GM19468 (cell line): ENCODE data around the gene SLC1A4.
"Not testable (repeated sequence)": the region's sequence is repeated elsewhere in the genome, so short reads cannot be mapped to it uniquely, and the experiment has no call there.

Source experiments
- ATAC-seq: cut with Tn5 transposase; IDR thresholded peaks from one replicate; pipeline ENCODE4 v1.9.1; 2021; ENCODE audit warnings: mild to moderate bottlenecking, moderate library complexity, moderate number of reproducible peaks; ENCODE audit not compliant: unreplicated experiment; ENCODE audit errors: extremely low read depth

SLC1A4 gene

DNA sequence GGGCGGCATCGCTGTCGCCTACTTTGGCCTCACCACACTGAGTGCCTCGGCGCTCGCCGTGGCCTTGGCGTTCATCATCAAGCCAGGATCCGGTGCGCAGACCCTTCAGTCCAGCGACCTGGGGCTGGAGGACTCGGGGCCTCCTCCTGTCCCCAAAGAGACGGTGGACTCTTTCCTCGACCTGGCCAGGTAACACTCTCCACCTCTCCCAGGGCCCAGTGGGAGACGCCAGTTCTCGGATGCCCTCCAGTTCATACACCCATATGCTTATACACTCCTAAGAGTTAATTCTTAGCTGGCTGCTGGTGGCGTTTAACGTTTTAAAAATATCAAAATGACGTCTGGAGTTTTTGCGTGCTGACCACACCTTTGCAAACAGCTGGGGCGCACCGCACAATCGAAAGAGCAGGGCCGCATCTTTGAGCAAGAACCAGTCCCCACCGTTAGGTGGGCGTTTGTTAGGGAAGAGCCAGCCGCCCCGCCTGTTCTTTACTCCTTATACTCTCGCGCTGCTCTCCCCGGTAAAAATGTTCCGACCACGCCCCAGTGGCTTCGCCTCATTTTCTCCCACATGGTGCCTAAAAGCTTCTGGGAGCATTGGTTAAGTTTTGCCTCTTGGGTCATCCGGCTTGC is 899 bp downstream of the SLC1A4 start:
- no peak for ATAC-seq

GRCh38 chr2:64990876-64991275 is 1.7 kb downstream of the SLC1A4 start:
- no peak for ATAC-seq

DNA sequence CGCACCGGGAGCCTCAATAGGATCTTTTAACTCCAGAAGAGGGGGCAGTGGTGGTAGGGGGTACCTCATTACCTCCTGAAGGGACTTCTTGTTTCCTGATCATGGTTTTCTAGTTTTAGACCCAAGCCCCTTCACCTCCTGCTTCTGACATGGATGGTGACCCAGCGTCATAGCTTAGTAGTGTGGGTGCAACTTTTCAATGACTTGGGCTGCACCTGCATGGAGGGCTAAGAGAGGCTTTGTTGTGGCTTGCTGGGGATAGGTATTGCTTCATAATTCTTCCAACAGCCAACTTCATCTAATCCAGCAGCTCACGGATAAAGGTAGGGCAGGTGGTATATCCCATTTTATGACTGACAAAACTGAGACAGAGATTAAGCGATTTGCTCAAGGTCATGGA is 3.0 kb downstream of the SLC1A4 start:
- no peak for ATAC-seq

GRCh38 chr2:64992990-64993389 is 3.8 kb downstream of the SLC1A4 start:
- no peak for ATAC-seq

GRCh38 chr2:64995041-64995440 is 5.8 kb downstream of the SLC1A4 start:
- no peak for ATAC-seq

- no peak for ATAC-seq
Measured at GRCh38 chr2:64996871-64997307, 7.7 kb downstream of the SLC1A4 start.

DNA sequence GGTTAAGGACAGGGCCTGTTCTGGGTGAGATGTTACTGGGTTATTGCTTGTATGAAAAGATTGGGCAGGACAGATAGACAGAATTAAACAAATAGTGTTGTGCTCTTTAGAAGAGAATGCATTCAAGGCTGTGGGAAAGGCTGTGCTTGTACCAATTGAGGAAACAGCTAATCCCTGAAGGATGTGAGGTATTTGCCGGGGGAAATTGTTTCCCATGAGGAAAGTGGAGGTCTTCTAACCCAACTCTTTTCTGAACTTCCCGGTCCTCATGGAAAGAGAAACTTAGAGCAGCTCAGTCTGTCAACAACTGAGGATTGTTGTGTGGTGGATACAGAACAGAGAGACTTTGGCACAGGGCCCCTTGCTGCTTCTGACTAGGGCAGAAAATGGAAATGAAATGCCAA is 9.5 kb downstream of the SLC1A4 start:
- ATAC-seq: no peak

GRCh38 chr2:64999754-65000153 is 10.6 kb downstream of the SLC1A4 start:
- no peak for ATAC-seq

DNA sequence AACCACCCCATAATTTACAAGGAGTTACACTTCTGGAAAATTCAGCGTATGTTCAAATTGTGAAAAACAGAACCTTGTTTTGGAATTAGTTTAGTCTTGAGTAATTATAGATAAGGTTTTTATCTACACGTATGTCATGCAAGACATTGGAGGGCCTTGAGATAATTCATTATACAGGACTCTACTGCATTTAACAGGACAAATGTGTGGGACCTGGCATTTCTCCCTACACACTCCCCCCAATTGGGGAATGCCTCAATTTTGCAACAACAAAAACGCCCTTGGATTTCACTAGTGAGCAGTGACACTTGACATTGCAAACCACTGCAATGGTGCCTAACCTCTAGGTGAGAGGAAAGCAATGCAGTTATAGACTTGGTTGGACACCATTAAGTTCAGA is 11.4 kb downstream of the SLC1A4 start:
- ATAC-seq: no peak

DNA sequence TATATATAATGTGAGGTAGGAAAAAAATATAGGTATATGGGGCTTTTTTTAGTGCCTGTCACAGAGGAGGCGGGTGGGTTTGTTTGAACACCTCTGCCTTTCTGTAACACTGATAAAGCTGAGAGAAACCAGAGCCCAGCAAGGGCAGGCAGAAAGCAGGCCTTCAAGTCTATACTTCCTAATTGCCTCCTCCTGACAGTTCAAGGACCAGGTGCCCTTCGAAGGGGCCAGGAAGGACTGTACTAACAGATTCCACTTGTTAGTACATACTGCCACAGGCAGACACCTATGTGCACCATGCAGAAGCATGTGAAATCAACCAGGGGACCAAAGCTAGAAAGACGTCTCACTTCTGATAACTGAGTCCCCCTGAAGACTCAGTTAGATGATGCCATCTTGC is 13.8 kb downstream of the SLC1A4 start:
- no peak for ATAC-seq

DNA sequence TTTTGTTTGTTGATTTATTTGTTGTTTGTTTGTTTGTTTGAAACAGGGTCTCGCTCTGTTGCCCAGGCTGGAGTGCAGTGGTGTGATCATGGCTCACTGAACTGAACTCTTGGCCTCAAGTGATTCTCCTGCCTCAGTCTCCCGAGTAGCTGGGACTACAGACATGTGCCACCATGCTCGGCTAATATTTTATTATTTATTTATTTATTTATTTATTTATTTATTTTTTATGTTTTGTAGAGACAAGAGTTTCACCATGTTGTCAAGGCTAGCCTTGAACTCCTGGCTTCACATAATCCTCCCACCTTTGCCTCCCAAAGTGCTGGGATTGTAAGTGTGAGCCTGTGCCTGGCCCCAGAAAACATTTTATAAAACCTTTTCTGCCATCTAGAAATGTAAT is 15.0 kb downstream of the SLC1A4 start:
- not testable (repeated sequence) for ATAC-seq

DNA sequence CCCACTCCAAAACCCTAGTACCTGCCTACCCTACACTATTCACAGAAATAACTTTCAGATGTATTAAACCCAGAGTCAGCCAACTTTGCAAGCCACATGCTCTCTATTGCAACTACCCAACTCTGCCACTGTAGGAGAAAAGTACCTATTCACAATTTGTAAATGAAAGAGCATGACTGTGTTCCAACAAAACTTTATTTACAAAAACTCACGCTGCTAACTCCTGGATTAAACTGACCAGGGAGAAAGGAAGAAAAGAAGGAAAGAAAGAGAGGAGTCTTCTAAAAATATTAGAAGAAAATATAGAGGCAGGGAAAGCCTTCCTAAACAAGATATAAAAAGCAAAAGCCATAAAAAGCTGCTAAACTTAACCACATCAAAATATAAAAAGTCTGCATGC is 24.6 kb downstream of the SLC1A4 start:
- no peak for ATAC-seq

DNA sequence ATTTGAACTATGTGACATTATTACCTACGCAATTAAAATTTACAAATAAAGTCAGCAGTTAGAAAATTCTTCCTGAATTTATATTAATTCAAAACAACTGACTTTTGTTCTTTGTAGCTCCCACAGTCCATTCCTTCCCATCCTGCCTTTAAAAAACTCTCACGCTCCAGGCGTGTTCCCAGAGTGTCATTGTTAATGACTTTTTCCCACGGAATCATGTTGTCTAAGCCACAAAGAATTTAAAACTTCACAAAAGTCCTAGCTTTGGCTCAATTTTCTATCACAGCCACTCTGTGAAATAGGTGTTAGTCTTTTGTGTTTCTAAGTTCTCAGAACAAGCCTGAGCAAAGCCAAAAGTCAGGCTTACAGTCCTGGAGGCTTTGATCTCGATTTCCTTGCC is 26.5 kb downstream of the SLC1A4 start:
- no peak for ATAC-seq

DNA sequence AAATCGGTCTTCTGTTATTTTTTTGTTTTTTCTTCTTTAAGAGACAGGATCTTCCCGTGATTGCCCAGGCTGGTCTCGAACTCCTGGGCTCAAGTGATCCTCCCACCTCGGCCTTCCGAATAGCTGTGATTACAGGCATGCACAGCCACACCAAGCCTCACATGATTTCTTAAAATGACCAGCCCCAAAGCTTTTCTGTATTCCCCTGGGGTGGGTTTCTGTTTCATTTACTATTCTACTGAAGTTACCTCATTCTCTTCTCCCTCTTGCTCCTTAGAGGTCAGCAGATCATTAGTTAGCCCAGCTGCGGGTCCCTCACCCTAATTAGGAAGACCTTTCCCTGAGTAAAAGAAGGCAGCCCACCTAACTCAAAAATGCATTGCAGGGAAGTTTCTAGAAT is 27.6 kb downstream of the SLC1A4 start:
- ATAC-seq: no peak

- ATAC-seq: no peak
Measured at GRCh38 chr2:65017335-65017734, 28.1 kb downstream of the SLC1A4 start.

GRCh38 chr2:65018141-65018582 is 29.0 kb downstream of the SLC1A4 start:
- ATAC-seq: no peak

GRCh38 chr2:65019010-65019409 is 29.8 kb downstream of the SLC1A4 start:
- ATAC-seq: no peak

GRCh38 chr2:65019675-65020195 is 30.5 kb downstream of the SLC1A4 start:
- no peak for ATAC-seq

DNA sequence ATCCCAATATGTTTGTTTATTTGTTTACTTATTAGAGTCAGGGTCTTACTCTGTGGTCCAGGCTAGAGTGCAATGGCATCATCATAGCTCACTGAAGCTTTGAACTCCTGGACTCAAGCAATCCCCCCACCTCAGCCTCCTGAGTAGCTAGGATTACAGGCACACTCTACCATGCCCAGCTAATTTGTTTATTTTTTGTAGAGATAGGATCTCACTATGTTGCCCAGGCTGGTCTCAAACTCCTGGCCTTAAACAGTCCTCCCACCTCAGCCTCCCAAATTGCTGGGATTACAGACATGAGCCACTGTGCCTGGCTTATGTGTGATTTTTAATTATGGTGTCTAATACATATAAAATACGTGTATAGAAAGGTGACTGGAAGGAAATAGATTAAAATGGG is 31.1 kb downstream of the SLC1A4 start:
- not testable (repeated sequence) for ATAC-seq

- no peak for ATAC-seq
Measured at GRCh38 chr2:65020943-65021528, 31.8 kb downstream of the SLC1A4 start.

DNA sequence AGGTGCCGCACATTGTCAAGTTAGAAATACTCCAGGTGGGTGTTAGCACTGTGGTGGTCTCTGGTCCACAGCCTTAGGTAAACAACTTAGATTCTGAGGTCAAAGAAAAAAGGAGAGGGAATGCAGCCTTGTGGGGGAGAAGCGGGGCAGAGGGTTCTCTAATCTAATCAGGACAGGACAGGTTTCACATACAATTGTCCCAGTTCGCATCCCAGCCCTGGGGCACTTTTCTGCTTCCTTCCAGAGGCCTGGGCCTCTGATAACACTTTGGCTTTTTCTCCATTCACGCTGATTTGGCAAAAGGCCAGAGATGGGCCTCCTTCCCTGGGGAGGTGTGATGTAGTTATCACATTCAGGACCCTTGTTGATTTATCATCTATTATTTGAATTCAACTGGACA is 32.5 kb downstream of the SLC1A4 start:
- no peak for ATAC-seq

GRCh38 chr2:65022189-65022588 is 33.0 kb downstream of the SLC1A4 start:
- no peak for ATAC-seq
